Glutamatergic neuron (in vitro differentiated cells): ENCODE measurements around the gene KCTD21. TPM values are rescaled to one million over a fixed set of nuclear protein-coding genes. Genes with fewer than 3 reads are reported as not detected.

Source experiments
- DNase-seq: peaks from one replicate; pipeline ENCODE4 v3.0.0; 2022
- H3K27ac Mint-ChIP-seq: one replicate; pipeline ENCODE4 v1.8.0; 2020; ENCODE audit warnings: mild to moderate bottlenecking, mixed read lengths, inconsistent platforms; ENCODE audit not compliant: unreplicated experiment
- H3K27me3 Mint-ChIP-seq: one replicate; pipeline ENCODE4 v1.8.0; 2020; ENCODE audit warnings: mild to moderate bottlenecking, moderate library complexity, mixed read lengths, inconsistent platforms; ENCODE audit not compliant: unreplicated experiment
- H3K36me3 Mint-ChIP-seq: one replicate; pipeline ENCODE4 v1.8.0; 2020; ENCODE audit warnings: mild to moderate bottlenecking, mixed read lengths, inconsistent platforms; ENCODE audit not compliant: unreplicated experiment
- H3K4me1 Mint-ChIP-seq: one replicate; pipeline ENCODE4 v1.8.0; 2020; ENCODE audit warnings: mild to moderate bottlenecking, low read depth, mixed read lengths, inconsistent platforms; ENCODE audit not compliant: unreplicated experiment
- H3K4me3 Mint-ChIP-seq: one replicate; pipeline ENCODE4 v1.8.0; 2020; ENCODE audit warnings: mild to moderate bottlenecking, mixed read lengths, inconsistent platforms; ENCODE audit not compliant: unreplicated experiment
- H3K9me3 Mint-ChIP-seq: one replicate; pipeline ENCODE4 v1.8.0; 2020; ENCODE audit warnings: mild to moderate bottlenecking, moderate library complexity, mixed read lengths, inconsistent platforms; ENCODE audit not compliant: unreplicated experiment
- CTCF ChIP-seq: fragments of 200-600 bp; sonication (generic); IDR thresholded peaks from one replicate; pipeline ENCODE4 v1.5.0; 2021; ENCODE audit not compliant: partially characterized antibody, unreplicated experiment
- total RNA-seq: library from RNA; stranded (reverse); fragmentation: NEBNext Ultra II Directional; extraction: Animal tissue kit (Norgen Biotek cat#: 25700); gene quantifications from one replicate; pipeline ENCODE4 v1.2.1, GENCODE V29; 2021; ENCODE audit not compliant: unreplicated experiment

Gene KCTD21
- total RNA-seq, 1 donor from 2014 or later = 9.7 TPM

DNA sequence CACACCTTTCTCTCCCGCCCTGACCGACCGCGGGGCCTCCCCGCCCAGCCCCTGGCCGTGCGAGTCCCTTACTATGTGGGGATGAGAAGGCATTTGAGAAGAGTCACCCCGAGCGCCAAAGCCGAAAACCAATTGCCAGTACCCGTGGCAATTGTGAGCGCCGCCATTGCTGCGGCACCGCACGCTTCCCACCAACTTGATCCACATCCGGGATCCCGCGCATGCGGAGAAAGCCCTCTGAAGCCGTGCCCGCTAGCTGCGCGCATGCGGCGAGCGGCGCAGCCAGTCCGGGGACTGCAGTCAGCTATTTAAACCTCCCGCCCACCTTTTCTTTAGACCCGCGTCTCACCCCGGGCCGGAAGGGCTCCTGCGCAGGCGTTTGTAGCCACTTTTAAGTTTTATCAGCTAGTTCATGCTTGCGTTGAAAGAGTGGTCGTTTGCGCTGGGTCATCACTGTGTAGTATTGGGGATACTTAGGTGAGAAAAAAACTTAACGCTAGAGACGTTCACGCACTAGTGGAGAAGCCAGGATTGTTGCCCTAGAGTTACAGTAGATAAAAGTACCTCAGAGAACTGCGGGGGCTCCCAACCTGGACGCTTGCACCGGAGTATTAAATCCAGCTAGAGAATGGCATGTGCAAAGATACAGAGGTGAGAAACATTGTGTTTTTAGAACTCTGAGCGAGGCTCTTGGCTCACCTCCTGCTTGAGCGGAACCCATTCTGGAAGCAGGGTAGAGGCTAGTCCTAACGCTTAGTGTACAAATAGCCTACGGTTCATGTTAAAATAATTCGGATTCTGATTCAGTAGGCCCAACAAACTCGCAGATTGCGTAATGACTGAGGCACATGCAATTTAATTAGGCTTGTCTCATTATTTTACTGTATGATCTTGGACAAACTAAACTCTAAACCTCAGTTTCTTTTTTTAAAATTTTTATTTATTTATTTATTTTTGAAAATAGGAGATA lies 48.7 kb downstream of the KCTD21 start, which contains the start of gene ALG8:
Gene ALG8 (minus strand): TSS at position 205 of the 970 bp plus-strand sequence. CDS start 38 bp downstream, at position 167.
- Mint-ChIP-seq H3K27me3 (peaks cover 5% of the 10 kb centered on the region), H3K27ac (peak within 1 kb of the TSS; percentile 48), H3K9me3 (peaks cover 3% of the 10 kb centered on the region), H3K36me3 (no peaks in the 10 kb centered on the region), H3K4me1 (peaks cover 8% of the 10 kb centered on the region), H3K4me3 (peak within 1 kb of the TSS; percentile 94)
- TF ChIP-seq CTCF = no peak
- DNase-seq = peak; percentile 98

DNA sequence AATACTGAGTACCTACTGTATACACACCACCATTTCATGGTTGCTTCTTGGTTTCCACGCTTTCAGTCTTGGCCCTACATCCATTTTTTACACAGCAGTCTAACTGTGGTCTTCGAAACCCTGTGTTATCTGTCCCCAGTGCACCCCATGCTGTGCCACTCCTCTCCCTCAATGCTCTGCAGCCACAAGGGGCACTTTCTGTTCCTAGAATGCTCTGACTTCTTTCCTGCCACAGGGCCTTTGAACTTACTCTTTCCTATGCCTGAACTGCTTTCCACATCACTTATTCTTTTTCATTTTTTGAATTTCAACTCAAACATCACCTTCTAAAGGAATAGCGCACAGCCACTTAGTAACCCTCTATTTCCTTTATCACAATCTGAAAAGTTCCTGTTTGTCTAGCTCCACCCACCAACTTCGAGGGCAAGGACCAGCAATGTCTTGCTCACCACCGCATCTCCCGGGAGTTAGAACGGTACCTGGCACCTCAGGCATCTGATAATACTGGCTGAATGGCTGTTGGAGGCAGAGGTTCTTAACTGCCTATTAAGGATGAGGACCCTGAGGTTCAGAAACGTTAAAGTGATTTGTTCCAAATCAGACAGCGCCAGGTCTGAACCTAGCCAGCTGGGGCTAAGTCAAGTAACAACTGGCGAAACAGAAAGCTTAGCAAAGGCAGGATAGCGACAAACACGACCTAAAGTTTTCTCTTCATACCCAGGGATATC lies 49.6 kb downstream of the KCTD21 start:
- Mint-ChIP-seq H3K27ac (peak overlapping the region; percentile 48), H3K27me3 (peaks cover 5% of the 10 kb centered on the region), H3K36me3 (no peaks in the 10 kb centered on the region), H3K9me3 (peaks cover 3% of the 10 kb centered on the region), H3K4me3 (peak overlapping the region; percentile 94), H3K4me1 (peaks cover 8% of the 10 kb centered on the region)
- no peak for TF ChIP-seq CTCF
- DNase-seq = no peak

DNA sequence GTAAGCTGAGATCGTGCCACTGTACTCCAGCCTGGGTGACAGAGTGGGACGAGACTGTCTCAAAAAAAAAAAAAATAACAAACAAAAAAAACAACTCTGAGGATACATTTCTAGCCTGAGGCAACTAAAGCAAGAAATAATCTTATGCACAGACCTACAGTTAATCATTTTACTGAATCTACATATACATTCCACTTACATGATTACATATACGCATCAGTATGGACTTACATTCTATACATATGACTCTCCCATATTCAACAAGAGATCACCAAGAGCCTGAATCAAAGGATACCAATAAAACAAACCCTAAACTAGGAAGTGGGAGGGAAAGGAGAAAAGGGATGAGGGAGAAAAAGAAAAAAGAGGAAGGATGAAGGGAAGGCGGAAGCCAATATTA lies 50.1 kb downstream of the KCTD21 start:
- peaks cover 8% of the 10 kb centered on the region for H3K4me1 Mint-ChIP-seq
- DNase-seq = no peak
- H3K27ac Mint-ChIP-seq = no peak overlapping the region
- TF ChIP-seq CTCF = no peak
- no peaks in the 10 kb centered on the region for H3K36me3 Mint-ChIP-seq
- H3K27me3 Mint-ChIP-seq = peaks cover 5% of the 10 kb centered on the region
- H3K4me3 Mint-ChIP-seq = peak overlapping the region; percentile 66
- H3K9me3 Mint-ChIP-seq = peaks cover 3% of the 10 kb centered on the region

DNA sequence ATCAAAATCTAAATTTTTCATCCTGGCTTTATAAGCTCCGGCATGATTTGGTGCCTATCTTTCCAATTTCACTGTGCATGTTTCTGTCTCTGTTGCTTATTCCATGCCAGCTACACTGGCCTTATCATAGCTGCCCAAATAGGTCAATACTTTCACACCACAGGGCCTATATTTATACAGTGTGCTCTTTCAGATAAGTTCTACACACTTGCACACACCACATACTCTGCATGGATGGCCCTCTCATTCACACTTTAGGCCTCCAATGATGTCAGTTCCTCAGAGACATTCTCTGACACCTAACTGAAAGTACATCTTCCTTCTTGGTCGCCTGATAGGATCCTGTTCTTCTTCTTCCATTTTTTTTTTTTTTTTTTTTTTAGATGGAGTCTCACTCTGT lies 56.0 kb downstream of the KCTD21 start:
- H3K27ac Mint-ChIP-seq = no peak overlapping the region
- TF ChIP-seq CTCF = no peak
- peaks cover 3% of the 10 kb centered on the region for H3K9me3 Mint-ChIP-seq

GRCh38 chr11:78131956-78132355 lies 56.5 kb downstream of the KCTD21 start:
- no peak overlapping the region for H3K27ac Mint-ChIP-seq
- H3K36me3 Mint-ChIP-seq = no peaks in the 10 kb centered on the region
- no peak for TF ChIP-seq CTCF
- H3K4me1 Mint-ChIP-seq = no peaks in the 10 kb centered on the region
- H3K9me3 Mint-ChIP-seq = peaks cover 3% of the 10 kb centered on the region
- no peak overlapping the region for H3K4me3 Mint-ChIP-seq
- H3K27me3 Mint-ChIP-seq = no peaks in the 10 kb centered on the region
- no peak for DNase-seq

More for the DNA sequence above, 56.0 kb downstream of the KCTD21 start:
- no peaks in the 10 kb centered on the region for H3K4me1 Mint-ChIP-seq
- H3K27me3 Mint-ChIP-seq = no peaks in the 10 kb centered on the region
- no peak for DNase-seq
- H3K4me3 Mint-ChIP-seq = no peak overlapping the region
- no peaks in the 10 kb centered on the region for H3K36me3 Mint-ChIP-seq
